ENCODE results near the gene USP13. TPM values are rescaled to one million over a fixed set of nuclear protein-coding genes. Genes with fewer than 3 reads are reported as not detected.

The USP13 gene
- total RNA-seq, 2 experiments from 2014 or later = 4.3 to 4.8 TPM

GRCh38 chr3:179768080-179768479, 115.2 kb downstream of the USP13 start:
- Mint-ChIP-seq H3K27ac (no peak overlapping the region), H3K4me3 (no peak overlapping the region), H3K4me1 (ENCODE audit: low read depth) (no peaks in the 10 kb centered on the region), H3K36me3 (ENCODE audit: low read depth) (peaks cover 65% of the 10 kb centered on the region), H3K27me3 (no peaks in the 10 kb centered on the region), H3K9me3 (no peaks in the 10 kb centered on the region)
- Histone ChIP-seq H3K4me1 (ENCODE audit: insufficient read depth, low read length) (no peaks in the 10 kb centered on the region), H3K27ac (ENCODE audit: low read depth in 1 of 2, low read length in 2 of 2) (no peak overlapping the region), H3K9me3 (ENCODE audit: control insufficient read depth in 1 of 2, insufficient read depth in 1 of 2, low read length in 2 of 2) (no peaks in the 10 kb centered on the region), H3K27me3 (ENCODE audit: control insufficient read depth in 1 of 2, insufficient read depth in 2 of 2, low read length in 2 of 2) (no peaks in the 10 kb centered on the region), H3K4me3 (ENCODE audit: low read length) (no peak overlapping the region), H3K36me3 (ENCODE audit: insufficient read depth, low read length) (peaks cover 8% of the 10 kb centered on the region)
- DNase-seq (no peak), ATAC-seq (ENCODE audit: poor library complexity) (no peak)
- TF ChIP-seq CTCF (IDR thresholded peaks at IDR 0.05) = no peak
- intact Hi-C loops (cut with DNase I, micrococcal nuclease) = no loop called here
- ChIA-PET POLR2A (no interaction called here), CTCF (no interaction called here)

DNA sequence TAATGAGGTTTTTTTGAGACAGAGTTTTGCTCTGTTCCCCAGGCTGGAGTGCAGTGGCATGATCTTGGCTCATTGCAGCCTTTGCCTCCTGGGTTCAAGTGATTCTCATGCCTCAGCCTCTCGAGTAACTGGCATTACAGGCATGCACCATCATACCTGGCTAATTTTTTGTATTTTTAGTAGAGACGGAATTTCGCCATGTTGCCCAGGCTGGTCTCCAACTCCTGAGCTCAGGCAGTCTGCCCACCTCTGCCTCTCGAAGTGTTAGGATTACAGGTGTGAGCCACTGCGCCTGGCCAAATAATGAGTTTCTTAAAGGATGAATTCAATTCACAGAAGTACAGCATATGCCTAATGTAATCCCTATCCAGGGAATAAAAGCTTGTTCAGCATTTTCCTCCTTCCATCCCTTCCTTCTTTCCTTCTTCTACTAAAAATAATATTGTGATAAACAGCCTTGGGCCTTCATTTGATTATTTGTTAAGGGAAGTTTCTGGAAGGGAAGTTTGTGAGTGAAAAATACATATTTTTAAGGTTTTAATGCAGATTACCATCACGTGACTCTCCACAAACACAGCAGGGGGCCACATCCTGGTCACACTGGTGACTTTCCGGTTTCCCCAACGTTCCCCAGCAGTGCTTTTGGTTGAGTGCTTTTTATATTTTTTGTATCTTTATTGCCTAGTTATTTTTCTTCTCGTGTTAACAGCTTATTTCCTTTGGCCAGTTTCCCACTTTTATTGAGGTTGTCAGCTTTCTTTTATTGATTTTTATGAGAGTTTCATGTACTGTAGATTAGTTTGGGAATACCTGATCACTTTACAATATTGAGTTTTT, 116.8 kb downstream of the USP13 start:
- Mint-ChIP-seq H3K4me1 (ENCODE audit: low read depth) (no peaks in the 10 kb centered on the region), H3K36me3 (ENCODE audit: low read depth) (peaks cover 69% of the 10 kb centered on the region), H3K9me3 (no peaks in the 10 kb centered on the region), H3K27ac (no peak overlapping the region), H3K4me3 (no peak overlapping the region), H3K27me3 (no peaks in the 10 kb centered on the region)
- TF ChIP-seq CTCF (IDR thresholded peaks at IDR 0.05) = no peak
- Histone ChIP-seq H3K27me3 (ENCODE audit: control insufficient read depth in 1 of 2, insufficient read depth in 2 of 2, low read length in 2 of 2) (no peaks in the 10 kb centered on the region), H3K9me3 (ENCODE audit: control insufficient read depth in 1 of 2, insufficient read depth in 1 of 2, low read length in 2 of 2) (peaks cover 0 to 4% of the 10 kb centered on the region in 2 experiments), H3K36me3 (ENCODE audit: insufficient read depth, low read length) (peaks cover 14% of the 10 kb centered on the region), H3K27ac (ENCODE audit: low read depth in 1 of 2, low read length in 2 of 2) (no peak overlapping the region), H3K4me1 (ENCODE audit: insufficient read depth, low read length) (no peaks in the 10 kb centered on the region), H3K4me3 (ENCODE audit: low read length) (no peak overlapping the region)
- intact Hi-C loops (cut with DNase I, micrococcal nuclease) = no loop called here
- no peak for DNase-seq
- no peak for ATAC-seq (ENCODE audit: poor library complexity)
- CTCF ChIA-PET = no interaction called here
- POLR2A ChIA-PET = no interaction called here

- no peaks in the 10 kb centered on the region for H3K4me1 ChIP-seq (ENCODE audit: insufficient read depth, low read length)
- no peaks in the 10 kb centered on the region for H3K27me3 ChIP-seq (ENCODE audit: control insufficient read depth in 1 of 2, insufficient read depth in 2 of 2, low read length in 2 of 2)
- Mint-ChIP-seq H3K27ac (no peak overlapping the region), H3K4me1 (ENCODE audit: low read depth) (no peaks in the 10 kb centered on the region), H3K36me3 (ENCODE audit: low read depth) (peaks cover 60% of the 10 kb centered on the region), H3K27me3 (no peaks in the 10 kb centered on the region), H3K4me3 (no peak overlapping the region), H3K9me3 (peaks cover 2% of the 10 kb centered on the region)
- TF ChIP-seq CTCF (IDR thresholded peaks at IDR 0.05) = no peak
- ChIA-PET CTCF (no interaction called here), POLR2A (no interaction called here)
- H3K4me3 ChIP-seq (ENCODE audit: low read length) = no peak overlapping the region
- peaks cover 6% of the 10 kb centered on the region for H3K36me3 ChIP-seq (ENCODE audit: insufficient read depth, low read length)
- intact Hi-C loops (cut with DNase I, micrococcal nuclease) = no loop called here
- peaks cover 0 to 9% of the 10 kb centered on the region in 2 experiments for H3K9me3 ChIP-seq (ENCODE audit: control insufficient read depth in 1 of 2, insufficient read depth in 1 of 2, low read length in 2 of 2)
- ATAC-seq (ENCODE audit: poor library complexity) (no peak), DNase-seq (no peak)
- H3K27ac ChIP-seq (ENCODE audit: low read depth in 1 of 2, low read length in 2 of 2) = no peak overlapping the region
Measured at GRCh38 chr3:179771797-179772196, 119.0 kb downstream of the USP13 start.

All from CD4-positive, alpha-beta T cell (primary cell).